Measurements from ENCODE around the gene CSGALNACT2. TPM values are rescaled to one million over a fixed set of nuclear protein-coding genes. Genes with fewer than 3 reads are reported as not detected.

The CSGALNACT2 gene
- polyA plus RNA-seq, 1 experiment = 14.1 TPM

GRCh38 chr10:43124094-43124521, 14.1 kb upstream of the CSGALNACT2 start:
- Histone ChIP-seq H3K4me3 (ENCODE audit: low read depth, low read length) (no peak overlapping the region), H3K36me3 (ENCODE audit: control insufficient read depth, insufficient read depth, low read length) (no peaks in the 10 kb centered on the region), H3K27me3 (ENCODE audit: control insufficient read depth, insufficient read depth, low read length) (peaks cover 7% of the 10 kb centered on the region)
- TF ChIP-seq CTCF (IDR thresholded peaks at IDR 0.05; ENCODE audit: insufficient read depth, low read depth, low read length) = no peak
- ChIA-PET POLR2A (no interaction called here), CTCF (no interaction called here)
- no peak for DNase-seq (ENCODE audit: low read depth)

DNA sequence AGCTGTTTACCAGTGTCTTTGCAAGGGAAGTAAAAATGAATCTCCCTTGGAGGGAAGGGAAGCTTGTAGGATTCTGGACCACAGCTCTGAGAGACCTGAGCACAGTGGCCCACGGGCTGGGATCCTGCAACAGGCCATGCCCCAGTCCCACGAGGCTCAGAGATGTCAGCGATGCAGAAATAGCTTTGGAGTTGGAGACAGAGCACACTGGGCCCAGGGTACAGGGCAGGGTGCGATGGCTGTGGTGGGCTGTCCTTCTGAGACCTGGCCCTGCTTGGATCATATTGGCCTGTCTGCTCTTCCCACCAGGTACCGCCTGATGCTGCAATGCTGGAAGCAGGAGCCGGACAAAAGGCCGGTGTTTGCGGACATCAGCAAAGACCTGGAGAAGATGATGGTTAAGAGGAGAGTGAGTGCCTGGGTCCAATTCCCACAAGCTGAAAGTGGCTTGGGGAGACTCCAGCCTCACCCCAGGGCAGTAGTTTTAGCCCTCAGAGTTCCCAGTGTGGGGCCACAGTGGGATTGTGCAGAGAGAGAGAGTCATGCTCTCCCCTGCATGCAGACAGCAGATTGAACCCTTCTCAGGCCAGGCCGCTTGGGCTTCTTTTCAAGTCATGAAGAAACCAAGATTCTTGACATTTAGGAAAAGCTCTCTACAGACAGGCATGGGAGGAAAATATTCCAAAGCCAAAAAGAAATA, 13.5 kb upstream of the CSGALNACT2 start:
- ChIA-PET POLR2A (no interaction called here), CTCF (no interaction called here)
- peaks cover 7% of the 10 kb centered on the region for H3K27me3 ChIP-seq (ENCODE audit: control insufficient read depth, insufficient read depth, low read length)
- H3K4me3 ChIP-seq (ENCODE audit: low read depth, low read length) = no peak overlapping the region
- no peak for DNase-seq (ENCODE audit: low read depth)
- no peaks in the 10 kb centered on the region for H3K36me3 ChIP-seq (ENCODE audit: control insufficient read depth, insufficient read depth, low read length)
- TF ChIP-seq CTCF (IDR thresholded peaks at IDR 0.05; ENCODE audit: insufficient read depth, low read depth, low read length) = no peak

DNA sequence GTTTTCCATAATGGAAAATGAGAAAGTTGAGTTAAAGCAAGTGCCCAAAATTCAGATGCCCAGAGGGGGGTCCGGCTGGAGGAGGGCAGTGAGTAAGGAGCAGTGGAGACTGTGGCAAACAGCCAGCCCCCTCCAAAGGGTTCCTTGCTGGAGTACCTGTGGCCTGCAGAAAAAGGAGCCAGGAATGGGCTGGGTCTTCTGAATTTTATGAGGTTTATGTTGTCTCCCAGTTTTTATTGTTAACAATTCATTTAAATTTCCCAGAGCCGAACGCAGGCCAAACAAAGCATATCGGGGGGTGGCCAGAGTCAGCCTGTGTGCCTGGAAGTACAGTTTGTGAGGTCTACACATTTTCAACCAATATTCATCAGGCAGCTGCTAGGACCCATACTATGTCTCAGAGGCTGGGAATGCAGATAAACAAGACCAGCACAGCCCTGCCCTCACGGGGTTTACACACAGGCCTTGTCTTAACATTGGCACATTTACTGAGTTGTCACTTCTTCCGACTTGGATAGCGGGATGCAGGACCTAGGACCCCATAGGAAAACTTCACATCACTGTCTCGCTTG, 12.9 kb upstream of the CSGALNACT2 start:
- Histone ChIP-seq H3K36me3 (ENCODE audit: control insufficient read depth, insufficient read depth, low read length) (no peaks in the 10 kb centered on the region), H3K4me3 (ENCODE audit: low read depth, low read length) (no peak overlapping the region), H3K27me3 (ENCODE audit: control insufficient read depth, insufficient read depth, low read length) (peaks cover 7% of the 10 kb centered on the region)
- CTCF ChIA-PET = no interaction called here
- DNase-seq (ENCODE audit: low read depth) = no peak
- no peak for TF ChIP-seq CTCF (IDR thresholded peaks at IDR 0.05; ENCODE audit: insufficient read depth, low read depth, low read length)
- POLR2A ChIA-PET = no interaction called here

DNA sequence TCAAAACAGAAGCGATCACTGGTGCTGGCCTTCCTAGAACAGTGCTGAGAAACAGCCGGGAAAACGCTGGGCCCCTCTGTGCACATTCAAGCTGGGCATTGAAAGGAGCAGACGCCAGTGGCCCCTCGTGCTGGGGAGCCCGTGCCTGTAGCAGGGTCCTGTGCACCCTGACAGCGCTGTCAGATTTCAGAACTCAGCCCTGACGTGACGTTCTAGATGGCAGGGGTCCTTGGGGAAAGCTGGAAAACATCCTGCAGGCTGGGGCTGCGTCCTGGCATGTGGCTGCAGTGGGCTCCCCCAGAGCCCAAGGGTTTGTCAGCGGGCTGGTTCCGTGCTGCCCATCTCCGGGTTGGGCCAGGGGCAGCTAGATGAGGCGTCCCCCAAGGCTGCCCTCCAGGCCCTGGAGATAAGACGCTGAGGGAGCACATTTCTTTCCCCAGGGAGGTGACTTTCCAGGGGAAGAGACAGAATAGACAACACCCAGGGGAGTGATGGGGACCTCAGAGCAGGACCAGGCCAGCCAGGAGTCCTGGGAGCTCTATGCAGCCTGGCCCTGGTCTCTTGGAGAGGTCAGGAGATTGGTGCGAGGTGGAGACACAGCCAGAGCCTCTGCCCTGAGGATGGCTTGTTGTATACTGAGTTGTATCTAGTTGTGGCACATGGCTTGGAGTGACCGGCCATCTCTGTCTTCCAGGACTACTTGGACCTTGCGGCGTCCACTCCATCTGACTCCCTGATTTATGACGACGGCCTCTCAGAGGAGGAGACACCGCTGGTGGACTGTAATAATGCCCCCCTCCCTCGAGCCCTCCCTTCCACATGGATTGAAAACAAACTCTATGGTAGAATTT, 12.1 kb upstream of the CSGALNACT2 start:
- ChIA-PET POLR2A (no interaction called here), CTCF (no interaction called here)

More for the DNA sequence above, 12.1 kb upstream of the CSGALNACT2 start:
- no peak for TF ChIP-seq CTCF (IDR thresholded peaks at IDR 0.05; ENCODE audit: insufficient read depth, low read depth, low read length)
- H3K27me3 ChIP-seq (ENCODE audit: control insufficient read depth, insufficient read depth, low read length) = peaks cover 7% of the 10 kb centered on the region
- H3K36me3 ChIP-seq (ENCODE audit: control insufficient read depth, insufficient read depth, low read length) = no peaks in the 10 kb centered on the region
- H3K4me3 ChIP-seq (ENCODE audit: low read depth, low read length) = no peak overlapping the region
- DNase-seq (ENCODE audit: low read depth) = no peak
